Activated naive CD4-positive, alpha-beta T cell treated with anti-CD3 and anti-CD28 coated beads for 36 hours (primary cell): ENCODE data around the gene SAP30BP. TPM values are rescaled to one million over a fixed set of nuclear protein-coding genes. Genes with fewer than 3 reads are reported as not detected.
A peak's percentile ranks its signal among the peaks of the same experiment; 100 is the strongest.

Experiments used
- CTCF ChIA-PET: fragments of 350-600 bp; sonication (Branson Sonifier 250); formaldehyde crosslinking; loops from one replicate; lab custom pipeline; 2021; ENCODE audit warnings: antibody characterized with exemption; lab: Charles Lee
- DNase-seq: peaks from one replicate; pipeline ENCODE4 v3.0.0-alpha.2; 2020
- H3K27ac Mint-ChIP-seq: one replicate; pipeline ENCODE4 v1.8.0; 2021; ENCODE audit warnings: mild to moderate bottlenecking, mixed read lengths
- H3K27me3 Mint-ChIP-seq: one replicate; pipeline ENCODE4 v1.8.0; 2021; ENCODE audit warnings: low read depth, mixed read lengths
- H3K36me3 Mint-ChIP-seq: one replicate; pipeline ENCODE4 v1.8.0; 2021; ENCODE audit warnings: low read depth, mixed read lengths
- H3K4me1 Mint-ChIP-seq: one replicate; pipeline ENCODE4 v1.8.0; 2021; ENCODE audit warnings: low read depth, mixed read lengths
- H3K4me3 Mint-ChIP-seq: one replicate; pipeline ENCODE4 v1.8.0; 2021; ENCODE audit warnings: mild to moderate bottlenecking, moderate library complexity, mixed read lengths
- H3K9me3 Mint-ChIP-seq: one replicate; pipeline ENCODE4 v1.8.0; 2021; ENCODE audit warnings: mixed read lengths
- intact Hi-C: fragments of 100-400 bp; cut with micrococcal nuclease; formaldehyde crosslinking; loops from one replicate; pipeline ENCODE4 v1.15.1; 2023
- total RNA-seq, 2 experiments: library from RNA; stranded (reverse); gene quantifications; one replicate each; pipeline ENCODE4 v1.2.3, GENCODE V29; 2021

Gene SAP30BP
- total RNA-seq, 2 experiments from 2014 or later = 68.3 TPM

GRCh38 chr17:75691801-75692626, 24.9 kb downstream of the SAP30BP start:
- Mint-ChIP-seq H3K4me3 (no peak overlapping the region), H3K9me3 (no peaks in the 10 kb centered on the region), H3K27ac (peak overlapping the region; percentile 51), H3K27me3 (no peaks in the 10 kb centered on the region), H3K36me3 (peaks cover 9% of the 10 kb centered on the region), H3K4me1 (peaks cover 44% of the 10 kb centered on the region)
- no peak for DNase-seq
- CTCF ChIA-PET = interaction anchor here (0.8 to 1.6 kb wide), 3 partner anchors 16 to 72 kb away, joined by 3 to 5 read pairs (median 3); partner anchors contain the start of gene SMIM5
- intact Hi-C loops = no loop called here

DNA sequence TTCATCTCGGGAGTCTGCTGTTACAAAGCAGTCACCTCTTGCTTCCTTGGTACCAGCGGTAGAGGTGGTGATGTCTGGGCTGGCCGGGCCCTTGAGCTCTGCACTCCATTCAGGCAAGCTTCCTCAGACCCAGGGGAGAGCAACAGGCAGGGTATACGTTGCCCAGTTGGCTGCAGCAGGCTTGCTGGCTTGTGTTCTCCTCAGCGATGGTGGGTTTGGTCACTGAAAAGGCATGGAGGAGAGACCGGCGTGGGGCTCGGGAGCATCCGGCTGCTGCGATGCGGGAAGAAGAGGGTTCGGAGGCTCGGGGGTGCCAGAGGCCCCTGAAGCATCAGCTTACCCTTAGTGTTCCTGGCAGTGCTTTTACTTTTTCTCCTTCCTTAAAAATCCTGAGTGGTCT, 25.8 kb downstream of the SAP30BP start:
- Mint-ChIP-seq H3K27me3 (no peaks in the 10 kb centered on the region), H3K4me1 (peaks cover 37% of the 10 kb centered on the region), H3K9me3 (no peaks in the 10 kb centered on the region), H3K4me3 (no peak overlapping the region), H3K27ac (no peak overlapping the region), H3K36me3 (peaks cover 7% of the 10 kb centered on the region)
- DNase-seq = no peak
- CTCF ChIA-PET = interaction anchor here (0.8 to 1.6 kb wide), 3 partner anchors 17 to 71 kb away, joined by 3 to 5 read pairs (median 3); partner anchors contain the start of gene SMIM5
- intact Hi-C loops = no loop called here

DNA sequence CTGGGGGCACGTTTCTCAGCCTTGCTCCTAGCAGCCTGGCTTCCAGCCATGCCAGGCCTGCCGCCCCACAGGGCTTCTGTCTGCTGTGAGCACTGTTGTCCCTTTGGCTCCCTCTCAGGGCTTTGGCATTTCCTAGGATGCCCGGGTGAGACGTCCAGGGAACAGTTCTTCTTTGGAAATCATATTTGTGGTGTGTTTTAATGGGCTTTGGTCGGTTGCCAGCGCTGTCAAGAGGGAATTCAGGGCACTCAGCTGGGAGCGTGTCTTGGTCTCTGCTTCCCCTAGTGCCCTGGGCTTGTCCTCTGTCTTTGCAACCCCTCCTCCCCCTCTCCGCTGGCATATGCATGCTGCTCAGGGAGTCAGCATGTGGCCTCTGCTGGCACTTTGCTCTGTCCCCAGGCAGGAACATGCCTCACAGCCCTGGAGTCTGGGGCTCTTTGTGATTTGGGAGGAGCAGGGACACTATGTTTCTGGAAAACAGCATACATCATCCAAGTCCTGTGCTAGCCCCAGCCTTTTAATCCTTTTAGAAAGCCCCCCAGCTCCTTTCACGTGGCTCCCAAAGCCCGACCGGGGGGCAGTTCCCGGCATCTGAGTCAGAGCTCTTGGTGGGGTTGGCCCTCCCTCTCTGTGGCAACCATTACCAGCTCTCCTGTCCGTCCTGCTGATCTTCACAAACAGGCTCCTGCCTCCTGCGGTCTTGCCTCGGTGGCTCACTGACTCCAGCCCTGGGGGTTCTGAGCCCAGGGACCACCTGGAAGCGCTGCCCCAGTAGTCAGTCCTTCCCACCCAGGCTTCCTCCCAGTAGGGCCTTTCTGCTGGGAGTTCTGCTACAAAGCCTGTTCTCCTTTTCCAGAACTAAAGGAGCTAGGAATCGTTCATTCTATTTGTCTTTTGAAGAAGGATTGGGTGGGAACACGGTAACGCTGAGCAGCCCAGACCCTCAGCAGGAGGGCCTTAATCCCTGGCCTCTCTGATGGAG, 26.7 kb downstream of the SAP30BP start:
- DNase-seq = no peak
- CTCF ChIA-PET = interaction anchor here (1.1 to 1.6 kb wide), 3 partner anchors 18 to 70 kb away, joined by 3 to 5 read pairs (median 3); no protein-coding TSS in a partner anchor
- Mint-ChIP-seq H3K9me3 (no peaks in the 10 kb centered on the region), H3K4me3 (no peak overlapping the region), H3K36me3 (peaks cover 6% of the 10 kb centered on the region), H3K27ac (no peak overlapping the region), H3K27me3 (no peaks in the 10 kb centered on the region), H3K4me1 (peaks cover 29% of the 10 kb centered on the region)
- intact Hi-C loops = no loop called here

DNA sequence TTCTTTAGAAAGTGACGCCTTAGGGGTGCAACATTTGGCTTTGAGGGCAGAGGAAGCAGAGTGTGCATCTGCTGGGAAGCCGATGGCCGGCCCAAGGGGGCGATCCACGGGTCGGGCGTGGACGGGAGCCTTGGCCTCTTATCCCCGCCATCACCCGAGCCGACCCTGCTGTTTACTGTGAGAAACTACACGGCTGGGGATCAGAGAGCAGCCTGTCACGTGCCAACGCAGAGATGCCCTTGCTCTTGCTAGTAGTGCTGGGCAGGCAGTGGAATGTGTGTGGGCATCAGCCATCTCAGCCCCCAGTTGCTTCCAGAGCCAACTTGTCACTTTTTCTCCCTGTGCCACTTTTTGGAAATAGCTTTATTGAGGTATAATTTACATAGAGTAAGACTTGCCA, 27.4 kb downstream of the SAP30BP start:
- H3K36me3 Mint-ChIP-seq = peaks cover 8% of the 10 kb centered on the region
- peaks cover 21% of the 10 kb centered on the region for H3K4me1 Mint-ChIP-seq
- H3K4me3 Mint-ChIP-seq = no peak overlapping the region
- CTCF ChIA-PET = interaction anchor here (1.1 to 1.5 kb wide), 2 partner anchors 53 to 62 kb away, joined by 3 to 5 read pairs; partner anchors contain the start of gene SMIM5
- intact Hi-C loops = no loop called here
- no peak overlapping the region for H3K27ac Mint-ChIP-seq
- no peaks in the 10 kb centered on the region for H3K9me3 Mint-ChIP-seq
- DNase-seq = no peak
- H3K27me3 Mint-ChIP-seq = no peaks in the 10 kb centered on the region

- Mint-ChIP-seq H3K27ac (no peak overlapping the region), H3K4me1 (peaks cover 17% of the 10 kb centered on the region), H3K36me3 (peaks cover 11% of the 10 kb centered on the region), H3K4me3 (no peak overlapping the region), H3K9me3 (no peaks in the 10 kb centered on the region), H3K27me3 (no peaks in the 10 kb centered on the region)
- intact Hi-C loops = no loop called here
- no peak for DNase-seq
- CTCF ChIA-PET = interaction anchor here (0.6 to 1.5 kb wide), 5 partner anchors 20 to 62 kb away, joined by 3 to 5 read pairs (median 3); partner anchors contain the start of gene SMIM5
Observed at GRCh38 chr17:75695141-75695829, 28.1 kb downstream of the SAP30BP start.

DNA sequence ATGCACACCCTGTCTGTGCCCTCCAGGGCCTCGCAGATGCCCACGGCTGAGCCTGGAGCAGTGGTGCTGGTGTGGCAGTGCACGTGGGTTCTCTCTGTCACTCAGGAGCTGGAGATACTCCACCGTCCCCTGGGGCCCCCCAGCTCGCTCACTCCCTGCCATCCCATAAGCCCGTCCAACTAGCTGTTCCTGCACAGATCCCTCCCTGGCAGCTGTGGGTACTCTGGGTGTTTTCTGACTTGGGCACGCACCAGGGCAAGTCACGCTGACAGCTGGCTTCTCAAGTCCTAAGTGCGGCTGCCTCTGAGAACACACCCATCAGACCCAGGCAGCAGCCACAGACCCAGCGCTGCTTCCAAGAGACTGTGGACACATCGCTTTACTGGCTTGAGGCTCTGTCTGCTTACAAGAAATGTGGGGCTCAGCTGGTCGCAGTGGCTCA, 28.7 kb downstream of the SAP30BP start:
- intact Hi-C loops = no loop called here
- no peak overlapping the region for H3K27ac Mint-ChIP-seq
- no peak for DNase-seq
- peaks cover 16% of the 10 kb centered on the region for H3K36me3 Mint-ChIP-seq
- peaks cover 12% of the 10 kb centered on the region for H3K4me1 Mint-ChIP-seq
- CTCF ChIA-PET = interaction anchor here (0.6 to 1.5 kb wide), 5 partner anchors 21 to 63 kb away, joined by 3 to 5 read pairs (median 3); partner anchors contain the start of gene SMIM5
- H3K27me3 Mint-ChIP-seq = no peaks in the 10 kb centered on the region
- no peaks in the 10 kb centered on the region for H3K9me3 Mint-ChIP-seq
- no peak overlapping the region for H3K4me3 Mint-ChIP-seq

- Mint-ChIP-seq H3K27ac (no peak overlapping the region), H3K36me3 (peaks cover 20% of the 10 kb centered on the region), H3K27me3 (no peaks in the 10 kb centered on the region), H3K4me3 (no peak overlapping the region), H3K9me3 (no peaks in the 10 kb centered on the region), H3K4me1 (no peaks in the 10 kb centered on the region)
- no peak for DNase-seq
- CTCF ChIA-PET = interaction anchor here (1.2 kb wide), 1 partner anchor 109 kb away, joined by 3 read pairs; no protein-coding TSS in a partner anchor
- intact Hi-C loops = no loop called here
Observed at GRCh38 chr17:75697651-75698291, 30.6 kb downstream of the SAP30BP start.

GRCh38 chr17:75698659-75699058, 31.5 kb downstream of the SAP30BP start:
- Mint-ChIP-seq H3K9me3 (no peaks in the 10 kb centered on the region), H3K4me1 (no peaks in the 10 kb centered on the region), H3K4me3 (no peak overlapping the region), H3K27ac (no peak overlapping the region), H3K27me3 (no peaks in the 10 kb centered on the region), H3K36me3 (peaks cover 20% of the 10 kb centered on the region)
- DNase-seq = no peak
- intact Hi-C loops = no loop called here
- CTCF ChIA-PET = interaction anchor here (0.9 to 1.2 kb wide), 3 partner anchors 50 to 110 kb away, joined by 3 read pairs; no protein-coding TSS in a partner anchor

DNA sequence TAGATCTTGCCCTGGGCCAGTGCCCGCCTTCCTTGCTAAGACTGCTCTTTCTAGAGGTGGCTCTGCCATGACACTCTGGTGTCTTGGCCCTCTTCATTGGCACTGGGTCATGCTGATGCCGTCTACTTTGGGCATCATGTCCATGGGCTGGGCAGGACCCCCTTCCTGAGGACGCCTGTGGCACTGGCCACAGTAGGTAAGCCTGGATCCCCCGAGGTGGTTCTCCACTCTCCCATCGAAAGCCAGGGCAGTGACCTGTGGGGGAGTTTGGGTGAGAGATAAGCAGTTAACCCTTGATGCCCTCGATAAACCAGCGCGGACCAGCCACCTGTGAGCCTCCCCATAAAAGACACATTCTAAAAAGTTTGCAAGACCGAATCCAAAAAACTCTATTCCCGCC, 34.1 kb downstream of the SAP30BP start:
- intact Hi-C loops = no loop called here
- DNase-seq = no peak
- no peaks in the 10 kb centered on the region for H3K4me1 Mint-ChIP-seq
- no peaks in the 10 kb centered on the region for H3K9me3 Mint-ChIP-seq
- H3K27me3 Mint-ChIP-seq = no peaks in the 10 kb centered on the region
- H3K27ac Mint-ChIP-seq = no peak overlapping the region
- CTCF ChIA-PET = no interaction called here
- H3K4me3 Mint-ChIP-seq = no peak overlapping the region
- H3K36me3 Mint-ChIP-seq = peaks cover 14% of the 10 kb centered on the region

GRCh38 chr17:75703191-75703590, 36.1 kb downstream of the SAP30BP start:
- no peaks in the 10 kb centered on the region for H3K4me1 Mint-ChIP-seq
- no peaks in the 10 kb centered on the region for H3K27me3 Mint-ChIP-seq
- no peak overlapping the region for H3K27ac Mint-ChIP-seq
- H3K4me3 Mint-ChIP-seq = no peak overlapping the region
- no peaks in the 10 kb centered on the region for H3K9me3 Mint-ChIP-seq
- CTCF ChIA-PET = interaction anchor here (0.8 to 1.0 kb wide), 3 partner anchors 23 to 71 kb away, joined by 3 to 5 read pairs (median 3); no protein-coding TSS in a partner anchor
- intact Hi-C loops = no loop called here
- no peak for DNase-seq
- H3K36me3 Mint-ChIP-seq = peaks cover 19% of the 10 kb centered on the region

GRCh38 chr17:75703591-75703990, 36.5 kb downstream of the SAP30BP start:
- H3K36me3 Mint-ChIP-seq = peaks cover 19% of the 10 kb centered on the region
- no peak for DNase-seq
- no peaks in the 10 kb centered on the region for H3K27me3 Mint-ChIP-seq
- H3K4me1 Mint-ChIP-seq = no peaks in the 10 kb centered on the region
- intact Hi-C loops = no loop called here
- no peak overlapping the region for H3K27ac Mint-ChIP-seq
- CTCF ChIA-PET = interaction anchor here (0.8 to 1.0 kb wide), 2 partner anchors 44 to 71 kb away, joined by 3 to 5 read pairs; no protein-coding TSS in a partner anchor
- no peaks in the 10 kb centered on the region for H3K9me3 Mint-ChIP-seq
- H3K4me3 Mint-ChIP-seq = no peak overlapping the region
